Kasumi-1 (cell line): ENCODE data around the gene TH.

Experiments used
- DNase-seq, 2 experiments: peaks; one replicate each; lab custom pipeline; 2025; lab: John Stamatoyannopoulos, UW

Gene TH

GRCh38 chr11:2142300-2142759 is 29.3 kb downstream of the TH start:
- DNase-seq, result no peak

- DNase-seq, result no peak
Observed at GRCh38 chr11:2140411-2141400, 30.9 kb downstream of the TH start.

- no peak for DNase-seq
Observed at GRCh38 chr11:2139621-2140337, 31.8 kb downstream of the TH start.

- no peak for DNase-seq
Observed at GRCh38 chr11:2139123-2139521, 32.5 kb downstream of the TH start, which contains the start of gene IGF2. IGF2 (minus strand) TSS chr11:2139389; CDS start chr11:2135523, 3,866 bp downstream.

- DNase-seq, result no peak
Observed at GRCh38 chr11:2138431-2139122, 33.0 kb downstream of the TH start.

GRCh38 chr11:2138068-2138430 is 33.6 kb downstream of the TH start:
- no peak for DNase-seq

GRCh38 chr11:2137202-2138067 is 34.2 kb downstream of the TH start:
- DNase-seq, result no peak

- DNase-seq, result no peak
Observed at GRCh38 chr11:2136952-2137201, 34.7 kb downstream of the TH start.

- DNase-seq, result no peak
Observed at GRCh38 chr11:2136209-2136951, 35.2 kb downstream of the TH start.

GRCh38 chr11:2135648-2136201 is 35.9 kb downstream of the TH start:
- no peak for DNase-seq

- no peak for DNase-seq
Observed at GRCh38 chr11:2135018-2135569, 36.5 kb downstream of the TH start.

- no peak for DNase-seq
Observed at GRCh38 chr11:2134022-2135010, 37.3 kb downstream of the TH start.

- DNase-seq, result no peak
Observed at GRCh38 chr11:2133241-2134021, 38.2 kb downstream of the TH start.

- no peak for DNase-seq
Observed at GRCh38 chr11:2132874-2133240, 38.8 kb downstream of the TH start.

GRCh38 chr11:2132246-2132645 is 39.4 kb downstream of the TH start:
- DNase-seq, result no peak

- DNase-seq, result no peak
Observed at GRCh38 chr11:2131371-2132236, 40.0 kb downstream of the TH start.

- DNase-seq, result no peak
Observed at GRCh38 chr11:2130881-2131352, 40.7 kb downstream of the TH start.
